GM23338 (cell line): Measurements from ENCODE around the gene GDF7. TPM values are rescaled to one million over a fixed set of nuclear protein-coding genes. Genes with fewer than 3 reads are reported as not detected.

Experiments
- ATAC-seq: fragments of 200-7000 bp; cut with Tn5 transposase; 3 replicates; pipeline ENCODE4 v1.9.1; 2020
- DNase-seq: peaks from one replicate; pipeline ENCODE4 v3.0.0-alpha.2; 2015; ENCODE audit warnings: low spot score
- H2AFZ ChIP-seq: fragments of 200-600 bp; sonication (generic); 2 replicates; pipeline ENCODE4 v1.8.0; 2016; ENCODE audit warnings: antibody characterized with exemption, mild to moderate bottlenecking, moderate library complexity
- H3F3A ChIP-seq: fragments of 200-600 bp; sonication (generic); replicated peaks from 2 replicates; pipeline ENCODE4 v1.8.0; 2017; ENCODE audit warnings: antibody characterized with exemption, mixed run types, low read depth
- H3K27ac ChIP-seq: fragments of 200-600 bp; sonication (generic); 2 replicates; pipeline ENCODE4 v1.6.1; 2016; ENCODE audit warnings: low read depth
- H3K27me3 ChIP-seq: fragments of 200-600 bp; sonication (generic); 2 replicates; pipeline ENCODE4 v1.8.0; 2016; ENCODE audit warnings: mild to moderate bottlenecking, mixed run types, moderate library complexity; ENCODE audit not compliant: insufficient read depth
- H3K36me3 ChIP-seq: fragments of 200-600 bp; sonication (generic); 2 replicates; pipeline ENCODE4 v1.8.0; 2016; ENCODE audit warnings: mild to moderate bottlenecking; ENCODE audit not compliant: insufficient read depth
- H3K4me1 ChIP-seq: fragments of 200-600 bp; sonication (generic); 2 replicates; pipeline ENCODE4 v1.8.0; 2016; ENCODE audit warnings: mild to moderate bottlenecking, moderate library complexity; ENCODE audit not compliant: insufficient read depth
- H3K4me2 ChIP-seq: fragments of 200-600 bp; sonication (generic); 2 replicates; pipeline ENCODE4 v1.7.1; 2017; ENCODE audit warnings: mixed run types
- H3K4me3 ChIP-seq: fragments of 200-600 bp; sonication (generic); 2 replicates; pipeline ENCODE4 v1.6.1; 2016; ENCODE audit warnings: mixed run types
- H3K79me2 ChIP-seq: fragments of 200-600 bp; sonication (generic); replicated peaks from 2 replicates; pipeline ENCODE4 v1.8.0; 2017; ENCODE audit warnings: mild to moderate bottlenecking; ENCODE audit not compliant: insufficient read depth
- H3K9me2 ChIP-seq: fragments of 200-600 bp; sonication (generic); 2 replicates; pipeline ENCODE4 v1.8.0; 2017; ENCODE audit not compliant: insufficient read depth
- H4K20me1 ChIP-seq: fragments of 200-600 bp; sonication (generic); replicated peaks from 2 replicates; pipeline ENCODE4 v1.8.0; 2017; ENCODE audit warnings: mild to moderate bottlenecking; ENCODE audit not compliant: insufficient read depth
- H3K27ac Mint-ChIP-seq: 2 replicates; pipeline ENCODE4 v1.8.0; 2020; ENCODE audit warnings: inconsistent platforms, mild to moderate bottlenecking, moderate library complexity, mixed read lengths
- H3K27me3 Mint-ChIP-seq: 3 replicates; pipeline ENCODE4 v1.8.0; 2022; ENCODE audit warnings: low read depth, mild to moderate bottlenecking, moderate library complexity, mixed read lengths, inconsistent platforms; ENCODE audit not compliant: insufficient read depth, poor library complexity
- H3K36me3 Mint-ChIP-seq: 3 replicates; pipeline ENCODE4 v1.8.0; 2021; ENCODE audit warnings: low read depth, mild to moderate bottlenecking, inconsistent platforms, moderate library complexity, mixed read lengths
- H3K4me1 Mint-ChIP-seq: 3 replicates; pipeline ENCODE4 v1.8.0; 2020; ENCODE audit warnings: mild to moderate bottlenecking, inconsistent platforms, mixed read lengths
- H3K4me3 Mint-ChIP-seq: 3 replicates; pipeline ENCODE4 v1.8.0; 2021; ENCODE audit warnings: moderate library complexity, mild to moderate bottlenecking, inconsistent platforms, mixed read lengths
- H3K9me3 Mint-ChIP-seq: 3 replicates; pipeline ENCODE4 v1.8.0; 2020; ENCODE audit warnings: moderate library complexity, mild to moderate bottlenecking, inconsistent platforms, mixed read lengths
- CREB1 ChIP-seq: fragments of 250-450 bp; sonication (Bioruptor Pico); IDR thresholded peaks from 2 replicates; pipeline ENCODE4 v1.5.0; 2020; ENCODE audit warnings: low read depth, mild to moderate bottlenecking, moderate library complexity
- EZH2 ChIP-seq: fragments of 200-600 bp; sonication (generic); IDR thresholded peaks from one replicate; pipeline ENCODE4 v1.8.0; 2017; ENCODE audit warnings: antibody characterized with exemption, mild to moderate bottlenecking, low read depth; ENCODE audit not compliant: unreplicated experiment
- EZH2phosphoT487 ChIP-seq: fragments of 200-600 bp; sonication (generic); IDR thresholded peaks from one replicate; pipeline ENCODE4 v1.8.1; 2018; ENCODE audit warnings: antibody characterized with exemption; ENCODE audit not compliant: unreplicated experiment
- JUNB ChIP-seq: IDR thresholded peaks from one replicate; pipeline ENCODE4 v1.6.1; 2016; ENCODE audit warnings: antibody characterized with exemption; ENCODE audit not compliant: unreplicated experiment
- NANOG ChIP-seq: IDR thresholded peaks from 2 replicates; pipeline ENCODE4 v1.6.1; 2016; ENCODE audit warnings: antibody characterized with exemption, borderline replicate concordance
- POLR2AphosphoS5 ChIP-seq: IDR thresholded peaks from 2 replicates; pipeline ENCODE4 v1.6.1; 2016; ENCODE audit warnings: antibody characterized with exemption, low read depth
- STAT1 ChIP-seq: IDR thresholded peaks from one replicate; pipeline ENCODE4 v1.6.1; 2016; ENCODE audit warnings: antibody characterized with exemption; ENCODE audit not compliant: unreplicated experiment
- ZNF114 ChIP-seq: fragments of 250-450 bp; sonication (Bioruptor Pico); IDR thresholded peaks from 2 replicates; pipeline ENCODE4 v1.5.0; 2020; ENCODE audit warnings: mild to moderate bottlenecking, moderate library complexity
- ZNF331 ChIP-seq: fragments of 250-450 bp; sonication (Bioruptor Pico); IDR thresholded peaks from 2 replicates; pipeline ENCODE4 v1.5.0; 2020; ENCODE audit warnings: low read depth, mild to moderate bottlenecking, moderate library complexity
- polyA plus RNA-seq: library from polyadenylated mRNA; unstranded; fragments of >200 nt; fragmentation: Nextera tagmentation; extraction: Ambion mirVana; gene quantifications from 2 replicates; pipeline ENCODE4 v1.2.1, GENCODE V29; 2016
- total RNA-seq: library from RNA; depleted of rRNA; stranded (reverse); fragments of >200 nt; shearing (Covaris generic); gene quantifications from 2 replicates; pipeline ENCODE4 v1.2.3, GENCODE V29; 2014
- TF ChIP-seq, protein P1 (sequence below), 2 experiments: fragments of 200-600 bp in 1 of 2; sonication (generic) in 1 of 2; conservative IDR thresholded peaks; 2 replicates each; pipeline versions ENCODE4 v1.5.1 to v1.6.1; 2016 to 2017; ENCODE audit warnings: antibody characterized with exemption in 2 of 2, low read depth in 2 of 2, mild to moderate bottlenecking in 2 of 2, moderate library complexity in 1 of 2
- TF ChIP-seq, protein P2 (sequence below): fragments of 250-450 bp; sonication (Bioruptor Pico); IDR thresholded peaks from 2 replicates; pipeline ENCODE4 v1.5.0; 2020; ENCODE audit warnings: mild to moderate bottlenecking, moderate library complexity
- TF ChIP-seq, protein P3 (sequence below): IDR thresholded peaks from 2 replicates; pipeline ENCODE4 v1.6.1; 2016; ENCODE audit warnings: antibody characterized with exemption
- TF ChIP-seq, protein P4 (sequence below): IDR thresholded peaks from one replicate; pipeline ENCODE4 v1.6.1; 2018; ENCODE audit warnings: antibody characterized with exemption; ENCODE audit not compliant: unreplicated experiment

The GDF7 gene
- total and polyA plus RNA-seq, 2 experiments from 2014 or later, result 0.19 to 0.52 TPM

DNA sequence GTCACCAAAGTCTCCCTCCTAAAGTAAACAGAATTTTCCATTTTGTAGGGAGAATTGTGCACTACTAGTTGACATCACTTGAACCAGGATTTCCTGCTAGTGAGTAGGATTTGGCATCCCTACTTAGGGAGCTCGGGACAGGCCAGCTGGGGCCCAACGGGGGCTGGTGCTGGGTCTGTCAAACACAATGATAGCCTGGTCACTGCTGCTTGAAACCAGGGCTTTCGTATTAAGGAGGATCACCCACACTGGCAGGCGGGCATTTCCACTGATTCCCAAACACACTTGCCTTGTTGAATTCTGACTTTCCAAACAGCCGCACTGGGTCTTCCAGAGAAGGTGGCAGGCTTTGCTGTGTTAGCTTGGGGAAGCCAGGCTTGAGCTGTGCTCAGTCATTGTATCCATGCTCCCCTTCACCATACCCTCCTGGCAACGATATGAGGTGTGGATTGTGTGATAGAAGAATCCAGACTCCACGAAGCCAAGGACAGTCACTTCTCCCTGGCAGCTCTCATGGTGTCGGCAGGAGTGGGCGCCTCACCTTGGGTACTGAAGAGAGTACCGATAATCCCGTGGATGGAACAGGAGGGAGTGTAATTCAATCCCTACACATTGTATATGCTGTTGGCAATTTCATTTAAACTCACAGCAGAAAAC, 7.5 kb downstream of the GDF7 start:
- Mint-ChIP-seq H3K4me1 (peaks cover 62% of the 10 kb centered on the region), H3K27ac (no peak overlapping the region), H3K36me3 (no peaks in the 10 kb centered on the region), H3K27me3 (peaks cover 62% of the 10 kb centered on the region), H3K9me3 (no peaks in the 10 kb centered on the region; the same call in 2 of the 3 replicates), H3K4me3 (no peak overlapping the region)
- H3K9me2 ChIP-seq, result no peaks in the 10 kb centered on the region
- no peak overlapping the region for H2AFZ ChIP-seq
- H3K27ac ChIP-seq, result no peak overlapping the region
- no peaks in the 10 kb centered on the region; the same call in 1 of the 2 replicates for H4K20me1 ChIP-seq
- peaks cover 3% of the 10 kb centered on the region; the same call in 1 of the 2 replicates for H3F3A ChIP-seq
- H3K79me2 ChIP-seq, result no peaks in the 10 kb centered on the region
- no peak for ATAC-seq
- peaks cover 58% of the 10 kb centered on the region for H3K27me3 ChIP-seq
- no peak overlapping the region for H3K4me2 ChIP-seq
- TF ChIP-seq EZH2 (no peak), ZNF114 (CRISPR knock-in tag) (no peak), ZNF331 (no peak), STAT1 (no peak), NANOG (no peak), EZH2phosphoT487 (no peak), CREB1 (CRISPR knock-in tag) (no peak), POLR2AphosphoS5 (no peak), JUNB (no peak)
- TF ChIP-seq, protein P1, sequence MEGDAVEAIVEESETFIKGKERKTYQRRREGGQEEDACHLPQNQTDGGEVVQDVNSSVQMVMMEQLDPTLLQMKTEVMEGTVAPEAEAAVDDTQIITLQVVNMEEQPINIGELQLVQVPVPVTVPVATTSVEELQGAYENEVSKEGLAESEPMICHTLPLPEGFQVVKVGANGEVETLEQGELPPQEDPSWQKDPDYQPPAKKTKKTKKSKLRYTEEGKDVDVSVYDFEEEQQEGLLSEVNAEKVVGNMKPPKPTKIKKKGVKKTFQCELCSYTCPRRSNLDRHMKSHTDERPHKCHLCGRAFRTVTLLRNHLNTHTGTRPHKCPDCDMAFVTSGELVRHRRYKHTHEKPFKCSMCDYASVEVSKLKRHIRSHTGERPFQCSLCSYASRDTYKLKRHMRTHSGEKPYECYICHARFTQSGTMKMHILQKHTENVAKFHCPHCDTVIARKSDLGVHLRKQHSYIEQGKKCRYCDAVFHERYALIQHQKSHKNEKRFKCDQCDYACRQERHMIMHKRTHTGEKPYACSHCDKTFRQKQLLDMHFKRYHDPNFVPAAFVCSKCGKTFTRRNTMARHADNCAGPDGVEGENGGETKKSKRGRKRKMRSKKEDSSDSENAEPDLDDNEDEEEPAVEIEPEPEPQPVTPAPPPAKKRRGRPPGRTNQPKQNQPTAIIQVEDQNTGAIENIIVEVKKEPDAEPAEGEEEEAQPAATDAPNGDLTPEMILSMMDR (conservative IDR thresholded peaks at IDR 0.05; ENCODE audit: low read depth in 2 of 2), result no peak
- TF ChIP-seq, protein P2, sequence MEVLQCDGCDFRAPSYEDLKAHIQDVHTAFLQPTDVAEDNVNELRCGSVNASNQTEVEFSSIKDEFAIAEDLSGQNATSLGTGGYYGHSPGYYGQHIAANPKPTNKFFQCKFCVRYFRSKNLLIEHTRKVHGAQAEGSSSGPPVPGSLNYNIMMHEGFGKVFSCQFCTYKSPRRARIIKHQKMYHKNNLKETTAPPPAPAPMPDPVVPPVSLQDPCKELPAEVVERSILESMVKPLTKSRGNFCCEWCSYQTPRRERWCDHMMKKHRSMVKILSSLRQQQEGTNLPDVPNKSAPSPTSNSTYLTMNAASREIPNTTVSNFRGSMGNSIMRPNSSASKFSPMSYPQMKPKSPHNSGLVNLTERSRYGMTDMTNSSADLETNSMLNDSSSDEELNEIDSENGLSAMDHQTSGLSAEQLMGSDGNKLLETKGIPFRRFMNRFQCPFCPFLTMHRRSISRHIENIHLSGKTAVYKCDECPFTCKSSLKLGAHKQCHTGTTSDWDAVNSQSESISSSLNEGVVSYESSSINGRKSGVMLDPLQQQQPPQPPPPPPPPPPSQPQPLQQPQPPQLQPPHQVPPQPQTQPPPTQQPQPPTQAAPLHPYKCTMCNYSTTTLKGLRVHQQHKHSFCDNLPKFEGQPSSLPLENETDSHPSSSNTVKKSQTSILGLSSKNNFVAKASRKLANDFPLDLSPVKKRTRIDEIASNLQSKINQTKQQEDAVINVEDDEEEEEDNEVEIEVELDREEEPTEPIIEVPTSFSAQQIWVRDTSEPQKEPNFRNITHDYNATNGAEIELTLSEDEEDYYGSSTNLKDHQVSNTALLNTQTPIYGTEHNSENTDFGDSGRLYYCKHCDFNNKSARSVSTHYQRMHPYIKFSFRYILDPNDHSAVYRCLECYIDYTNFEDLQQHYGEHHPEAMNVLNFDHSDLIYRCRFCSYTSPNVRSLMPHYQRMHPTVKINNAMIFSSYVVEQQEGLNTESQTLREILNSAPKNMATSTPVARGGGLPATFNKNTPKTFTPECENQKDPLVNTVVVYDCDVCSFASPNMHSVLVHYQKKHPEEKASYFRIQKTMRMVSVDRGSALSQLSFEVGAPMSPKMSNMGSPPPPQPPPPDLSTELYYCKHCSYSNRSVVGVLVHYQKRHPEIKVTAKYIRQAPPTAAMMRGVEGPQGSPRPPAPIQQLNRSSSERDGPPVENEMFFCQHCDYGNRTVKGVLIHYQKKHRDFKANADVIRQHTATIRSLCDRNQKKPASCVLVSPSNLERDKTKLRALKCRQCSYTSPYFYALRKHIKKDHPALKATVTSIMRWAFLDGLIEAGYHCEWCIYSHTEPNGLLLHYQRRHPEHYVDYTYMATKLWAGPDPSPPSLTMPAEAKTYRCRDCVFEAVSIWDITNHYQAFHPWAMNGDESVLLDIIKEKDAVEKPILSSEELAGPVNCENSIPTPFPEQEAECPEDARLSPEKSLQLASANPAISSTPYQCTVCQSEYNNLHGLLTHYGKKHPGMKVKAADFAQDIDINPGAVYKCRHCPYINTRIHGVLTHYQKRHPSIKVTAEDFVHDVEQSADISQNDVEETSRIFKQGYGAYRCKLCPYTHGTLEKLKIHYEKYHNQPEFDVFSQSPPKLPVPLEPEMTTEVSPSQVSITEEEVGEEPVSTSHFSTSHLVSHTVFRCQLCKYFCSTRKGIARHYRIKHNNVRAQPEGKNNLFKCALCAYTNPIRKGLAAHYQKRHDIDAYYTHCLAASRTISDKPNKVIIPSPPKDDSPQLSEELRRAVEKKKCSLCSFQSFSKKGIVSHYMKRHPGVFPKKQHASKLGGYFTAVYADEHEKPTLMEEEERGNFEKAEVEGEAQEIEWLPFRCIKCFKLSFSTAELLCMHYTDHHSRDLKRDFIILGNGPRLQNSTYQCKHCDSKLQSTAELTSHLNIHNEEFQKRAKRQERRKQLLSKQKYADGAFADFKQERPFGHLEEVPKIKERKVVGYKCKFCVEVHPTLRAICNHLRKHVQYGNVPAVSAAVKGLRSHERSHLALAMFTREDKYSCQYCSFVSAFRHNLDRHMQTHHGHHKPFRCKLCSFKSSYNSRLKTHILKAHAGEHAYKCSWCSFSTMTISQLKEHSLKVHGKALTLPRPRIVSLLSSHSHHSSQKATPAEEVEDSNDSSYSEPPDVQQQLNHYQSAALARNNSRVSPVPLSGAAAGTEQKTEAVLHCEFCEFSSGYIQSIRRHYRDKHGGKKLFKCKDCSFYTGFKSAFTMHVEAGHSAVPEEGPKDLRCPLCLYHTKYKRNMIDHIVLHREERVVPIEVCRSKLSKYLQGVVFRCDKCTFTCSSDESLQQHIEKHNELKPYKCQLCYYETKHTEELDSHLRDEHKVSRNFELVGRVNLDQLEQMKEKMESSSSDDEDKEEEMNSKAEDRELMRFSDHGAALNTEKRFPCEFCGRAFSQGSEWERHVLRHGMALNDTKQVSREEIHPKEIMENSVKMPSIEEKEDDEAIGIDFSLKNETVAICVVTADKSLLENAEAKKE (CRISPR knock-in tag), result no peak
- TF ChIP-seq, protein P3, sequence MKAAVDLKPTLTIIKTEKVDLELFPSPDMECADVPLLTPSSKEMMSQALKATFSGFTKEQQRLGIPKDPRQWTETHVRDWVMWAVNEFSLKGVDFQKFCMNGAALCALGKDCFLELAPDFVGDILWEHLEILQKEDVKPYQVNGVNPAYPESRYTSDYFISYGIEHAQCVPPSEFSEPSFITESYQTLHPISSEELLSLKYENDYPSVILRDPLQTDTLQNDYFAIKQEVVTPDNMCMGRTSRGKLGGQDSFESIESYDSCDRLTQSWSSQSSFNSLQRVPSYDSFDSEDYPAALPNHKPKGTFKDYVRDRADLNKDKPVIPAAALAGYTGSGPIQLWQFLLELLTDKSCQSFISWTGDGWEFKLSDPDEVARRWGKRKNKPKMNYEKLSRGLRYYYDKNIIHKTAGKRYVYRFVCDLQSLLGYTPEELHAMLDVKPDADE, result no peak
- TF ChIP-seq, protein P4, sequence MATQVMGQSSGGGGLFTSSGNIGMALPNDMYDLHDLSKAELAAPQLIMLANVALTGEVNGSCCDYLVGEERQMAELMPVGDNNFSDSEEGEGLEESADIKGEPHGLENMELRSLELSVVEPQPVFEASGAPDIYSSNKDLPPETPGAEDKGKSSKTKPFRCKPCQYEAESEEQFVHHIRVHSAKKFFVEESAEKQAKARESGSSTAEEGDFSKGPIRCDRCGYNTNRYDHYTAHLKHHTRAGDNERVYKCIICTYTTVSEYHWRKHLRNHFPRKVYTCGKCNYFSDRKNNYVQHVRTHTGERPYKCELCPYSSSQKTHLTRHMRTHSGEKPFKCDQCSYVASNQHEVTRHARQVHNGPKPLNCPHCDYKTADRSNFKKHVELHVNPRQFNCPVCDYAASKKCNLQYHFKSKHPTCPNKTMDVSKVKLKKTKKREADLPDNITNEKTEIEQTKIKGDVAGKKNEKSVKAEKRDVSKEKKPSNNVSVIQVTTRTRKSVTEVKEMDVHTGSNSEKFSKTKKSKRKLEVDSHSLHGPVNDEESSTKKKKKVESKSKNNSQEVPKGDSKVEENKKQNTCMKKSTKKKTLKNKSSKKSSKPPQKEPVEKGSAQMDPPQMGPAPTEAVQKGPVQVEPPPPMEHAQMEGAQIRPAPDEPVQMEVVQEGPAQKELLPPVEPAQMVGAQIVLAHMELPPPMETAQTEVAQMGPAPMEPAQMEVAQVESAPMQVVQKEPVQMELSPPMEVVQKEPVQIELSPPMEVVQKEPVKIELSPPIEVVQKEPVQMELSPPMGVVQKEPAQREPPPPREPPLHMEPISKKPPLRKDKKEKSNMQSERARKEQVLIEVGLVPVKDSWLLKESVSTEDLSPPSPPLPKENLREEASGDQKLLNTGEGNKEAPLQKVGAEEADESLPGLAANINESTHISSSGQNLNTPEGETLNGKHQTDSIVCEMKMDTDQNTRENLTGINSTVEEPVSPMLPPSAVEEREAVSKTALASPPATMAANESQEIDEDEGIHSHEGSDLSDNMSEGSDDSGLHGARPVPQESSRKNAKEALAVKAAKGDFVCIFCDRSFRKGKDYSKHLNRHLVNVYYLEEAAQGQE, result no peak
- no peak for DNase-seq
- H3K36me3 ChIP-seq, result no peaks in the 10 kb centered on the region
- H3K4me3 ChIP-seq, result no peak overlapping the region
- H3K4me1 ChIP-seq, result peaks cover 47% of the 10 kb centered on the region
